GM18526 (cell line): Measurements from ENCODE around the gene ZNF709.

Experiments used
- POLR2A ChIP-seq: IDR thresholded peaks from 3 replicates; pipeline ENCODE4 v1.6.1; 2011; ENCODE audit not compliant: insufficient read length; ENCODE audit errors: extremely low read depth

The ZNF709 gene

DNA sequence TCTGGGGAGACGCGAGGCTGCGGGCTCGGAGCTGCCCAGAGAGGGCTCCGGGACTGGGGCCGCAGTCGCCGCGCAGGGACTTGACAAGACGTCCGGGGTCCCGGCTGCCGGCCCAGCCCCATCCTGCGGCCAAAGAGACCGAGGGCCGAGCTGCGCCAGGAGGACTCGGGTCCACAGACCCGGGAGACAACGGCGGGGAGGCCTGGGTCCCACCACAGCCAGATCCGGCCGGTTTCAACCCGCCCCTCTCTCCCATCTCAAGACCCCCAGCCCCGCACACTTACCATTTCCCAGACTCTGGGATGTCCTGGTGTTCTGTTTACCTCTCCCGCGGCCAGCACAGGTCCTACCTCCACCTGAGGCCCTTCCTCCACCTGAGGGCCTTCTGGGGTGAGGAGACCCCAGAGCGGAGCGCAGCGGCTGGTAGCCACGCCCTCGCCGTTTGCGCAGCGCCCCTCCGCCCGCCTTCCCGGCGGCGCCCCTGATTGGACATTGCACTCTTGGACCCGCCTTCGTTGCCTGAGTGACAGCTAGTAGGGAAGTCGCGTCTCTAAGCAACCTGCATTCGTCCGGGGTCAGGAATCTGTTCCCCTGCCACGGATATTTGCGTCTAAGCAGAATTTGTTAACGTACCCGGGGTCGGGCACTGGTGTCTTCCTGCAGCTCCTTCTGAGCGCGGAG lies at the start of gene ZNF709:
ZNF709 (minus strand) TSS at position 446 of the 681 bp plus-strand sequence; CDS start at position 287, 159 bp downstream.
- peak; percentile 88 for TF ChIP-seq POLR2A

DNA sequence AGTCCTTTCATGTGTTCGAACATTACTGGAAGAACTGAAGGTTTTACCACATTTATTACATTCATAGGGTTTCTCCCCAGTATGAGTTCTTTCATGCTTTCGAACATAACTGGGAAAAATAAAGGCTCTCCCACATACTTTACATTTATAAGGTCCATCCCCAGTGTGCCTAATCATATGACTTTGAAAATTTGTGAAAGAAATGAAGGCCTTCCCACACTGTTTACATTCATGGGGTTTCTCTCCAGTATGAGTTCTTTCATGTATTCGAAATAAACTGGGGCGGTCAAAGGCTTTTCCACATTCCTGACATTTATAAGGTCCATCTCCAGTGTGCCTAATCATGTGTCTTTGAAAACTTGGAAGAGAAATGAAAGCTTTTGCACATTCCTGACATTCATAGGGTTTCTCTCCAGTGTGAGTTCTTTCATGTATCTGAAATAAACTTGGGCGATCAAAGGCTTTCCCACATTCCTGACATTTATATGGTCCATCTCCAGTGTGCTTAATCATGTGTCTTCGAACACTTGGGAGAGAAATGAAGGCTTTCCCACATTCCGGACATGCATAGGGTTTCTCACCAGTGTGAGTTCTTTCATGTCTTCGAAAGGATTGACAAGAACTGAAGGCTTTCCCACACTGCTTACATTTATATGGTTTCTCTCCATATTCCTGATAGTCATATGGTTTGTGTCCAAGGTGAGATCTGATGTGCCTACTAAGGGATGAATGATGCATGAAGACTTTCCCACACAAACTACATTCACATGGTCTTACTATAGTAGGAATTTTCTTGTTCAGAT lies 42.6 kb upstream of the ZNF709 start:
- no peak for TF ChIP-seq POLR2A

DNA sequence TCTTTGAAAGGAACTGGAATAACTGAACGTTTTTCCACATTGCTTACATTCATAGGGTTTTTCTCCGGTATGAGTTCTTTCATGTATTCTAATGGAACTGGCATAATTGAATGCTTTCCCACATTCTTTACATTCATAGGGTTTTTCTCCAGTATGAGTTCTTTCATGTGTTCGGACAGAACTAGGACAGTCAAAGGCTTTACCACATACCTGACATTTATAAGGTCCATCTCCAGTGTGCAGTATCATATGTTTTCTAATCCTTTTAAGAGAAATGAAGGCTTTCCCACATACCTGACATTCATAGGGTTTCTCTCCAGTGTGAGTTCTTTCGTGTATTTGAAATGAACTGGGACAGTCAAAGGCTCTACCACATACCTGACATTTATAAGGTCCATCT lies 41.9 kb upstream of the ZNF709 start:
- no peak for TF ChIP-seq POLR2A

- TF ChIP-seq POLR2A: no peak
Observed at GRCh38 chr19:12521996-12522395, 37.4 kb upstream of the ZNF709 start.

DNA sequence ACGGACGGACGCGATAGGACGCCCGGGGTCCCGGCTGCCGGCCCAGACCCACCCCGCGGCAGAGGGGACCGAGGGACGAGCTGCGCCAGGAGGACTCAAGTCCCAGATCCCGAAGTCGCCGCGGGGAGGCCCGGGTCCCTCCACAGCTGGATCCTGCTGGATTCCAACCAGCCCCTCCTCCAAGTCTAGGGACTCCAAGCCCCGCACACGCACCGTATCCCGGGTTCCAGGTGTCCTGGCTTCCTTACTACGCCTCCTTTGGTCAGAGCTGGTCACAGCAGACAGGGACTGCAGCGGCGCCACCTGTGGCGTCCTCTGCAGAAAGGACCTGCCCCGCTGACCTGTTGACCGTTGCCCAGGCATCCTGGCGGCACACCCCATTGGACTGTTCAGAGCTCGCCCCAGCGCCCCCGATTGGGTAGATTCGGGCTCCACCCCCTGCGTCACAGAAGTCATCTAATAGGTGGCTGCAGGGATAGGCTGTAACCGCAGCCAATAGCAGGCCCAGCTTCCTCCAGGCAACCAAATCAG lies 29.0 kb upstream of the ZNF709 start:
- TF ChIP-seq POLR2A: no peak

DNA sequence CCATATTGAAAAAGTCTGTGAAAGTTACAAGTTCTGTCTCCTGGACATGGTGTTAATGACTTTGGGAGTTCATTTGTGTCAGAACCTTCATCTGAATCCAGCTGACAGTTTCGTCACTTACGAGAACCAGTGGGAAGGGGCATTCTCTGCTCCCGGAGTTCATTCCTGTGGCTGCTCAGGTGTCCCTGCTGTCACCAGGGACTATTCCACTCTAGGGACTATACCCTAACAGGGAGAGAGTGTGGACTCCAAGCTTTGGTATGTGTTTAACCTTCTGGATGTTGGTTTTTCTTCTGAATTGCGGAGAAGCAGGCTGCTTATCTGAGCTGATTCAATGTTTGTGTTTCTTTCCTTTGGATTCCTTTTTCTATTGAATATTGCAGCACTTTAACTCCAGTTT lies 12.4 kb upstream of the ZNF709 start:
- no peak for TF ChIP-seq POLR2A

DNA sequence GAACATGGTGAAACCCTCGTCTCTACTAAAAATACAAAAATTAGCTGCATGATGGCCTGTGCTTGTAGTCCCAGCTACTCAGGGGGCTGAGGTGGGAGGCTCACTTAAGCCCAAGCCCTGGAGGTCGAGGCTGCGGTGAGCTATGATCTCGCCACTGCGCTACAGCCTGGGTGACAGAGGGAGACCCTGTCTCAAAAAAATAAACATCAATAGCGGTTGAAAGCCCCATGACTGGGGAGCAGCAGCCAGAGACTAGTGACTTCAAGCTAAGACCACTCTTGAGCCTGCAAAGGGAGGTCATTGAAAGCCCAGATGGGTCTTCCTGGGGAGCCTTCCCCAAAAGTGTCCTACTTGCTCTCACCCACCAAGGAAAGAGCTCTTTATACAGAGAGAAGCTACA lies 11.9 kb upstream of the ZNF709 start:
- TF ChIP-seq POLR2A: no peak

GRCh38 chr19:12495002-12495802 lies 10.6 kb upstream of the ZNF709 start:
- TF ChIP-seq POLR2A: peak; percentile 84

DNA sequence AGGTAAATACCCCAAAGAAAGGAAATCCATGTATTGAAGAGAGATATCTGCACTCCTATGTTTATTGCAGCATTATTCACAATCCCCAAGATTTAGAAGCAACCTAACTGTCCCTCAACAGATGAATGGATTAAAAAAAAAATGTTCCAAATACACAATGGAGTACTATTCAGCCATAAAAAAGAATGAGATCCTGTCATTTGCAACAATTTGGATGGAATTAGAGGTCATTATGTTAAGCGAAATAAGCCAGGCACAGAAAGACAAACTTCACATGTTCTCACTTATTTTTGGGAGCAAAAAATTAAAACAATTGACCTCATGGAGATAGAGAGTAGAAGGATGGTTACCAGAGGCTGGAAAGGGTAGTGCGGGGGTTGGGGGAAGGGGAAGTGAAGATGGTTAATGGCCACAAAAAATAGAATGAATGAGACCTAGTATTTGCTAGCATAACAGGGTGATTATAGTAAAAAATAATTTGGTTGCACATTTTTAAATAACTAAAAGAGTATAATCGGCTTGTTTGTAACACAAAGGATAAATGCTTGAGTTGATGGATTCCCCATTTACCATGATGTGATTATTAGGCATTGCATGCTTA lies 9.7 kb upstream of the ZNF709 start:
- no peak for TF ChIP-seq POLR2A

- no peak for TF ChIP-seq POLR2A
Observed at GRCh38 chr19:12485571-12485970, 955 bp upstream of the ZNF709 start.

GRCh38 chr19:12485052-12485416 lies 418 bp upstream of the ZNF709 start:
- no peak for TF ChIP-seq POLR2A

- TF ChIP-seq POLR2A: no peak
Observed at GRCh38 chr19:12484011-12484370, 625 bp downstream of the ZNF709 start.

DNA sequence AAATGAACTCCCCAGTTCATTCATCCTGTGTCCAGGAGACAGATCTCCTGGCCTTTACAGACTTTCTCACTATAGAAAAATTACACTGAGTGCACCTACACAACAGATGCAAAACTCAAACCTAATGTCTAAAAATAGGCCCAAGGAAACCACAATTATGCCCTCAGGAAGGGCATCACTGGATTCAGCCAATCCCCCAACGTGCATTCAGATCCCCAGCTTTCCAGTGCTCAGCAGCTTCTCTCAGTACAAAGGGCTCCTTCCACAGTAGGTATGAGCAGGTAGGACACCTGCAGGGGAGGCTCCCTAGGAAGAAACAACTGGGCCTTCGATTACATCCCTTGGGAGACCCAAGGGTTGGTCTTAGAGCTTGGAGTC lies 2.1 kb downstream of the ZNF709 start:
- TF ChIP-seq POLR2A: no peak

DNA sequence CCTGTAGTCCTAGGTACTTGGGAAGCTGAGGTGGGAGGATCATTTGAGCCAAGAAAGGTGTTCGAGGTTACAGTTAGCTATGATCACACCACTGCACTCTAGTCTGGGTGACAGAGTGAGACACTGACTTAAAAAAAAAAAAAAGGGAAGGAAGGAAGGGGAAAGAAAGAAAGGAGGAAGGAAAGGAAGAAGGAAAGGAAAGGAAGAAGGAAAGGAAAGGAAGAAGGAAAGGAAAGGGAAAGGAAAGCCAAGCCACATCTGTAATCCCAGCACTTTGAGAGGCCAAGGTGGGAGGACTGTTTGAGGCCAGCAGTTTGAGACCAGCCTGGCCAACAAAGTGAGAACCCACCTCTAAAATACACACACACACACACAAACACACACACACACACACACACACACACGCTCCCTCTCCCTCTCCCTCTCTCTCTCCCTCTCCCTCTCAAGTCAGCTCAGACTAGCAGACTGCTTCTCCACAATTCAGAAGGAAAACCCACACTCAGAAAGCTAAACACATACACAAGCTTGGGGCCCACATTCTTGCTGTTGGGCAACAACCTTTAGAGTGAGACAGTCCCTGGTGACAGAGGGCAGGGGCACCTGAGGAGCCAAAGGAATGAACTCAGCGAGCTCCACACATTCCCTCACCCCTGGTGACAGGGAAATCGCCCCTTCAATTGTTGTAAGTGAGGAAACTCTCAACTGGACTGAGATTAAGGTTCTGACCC lies 2.7 kb downstream of the ZNF709 start:
- TF ChIP-seq POLR2A: no peak

DNA sequence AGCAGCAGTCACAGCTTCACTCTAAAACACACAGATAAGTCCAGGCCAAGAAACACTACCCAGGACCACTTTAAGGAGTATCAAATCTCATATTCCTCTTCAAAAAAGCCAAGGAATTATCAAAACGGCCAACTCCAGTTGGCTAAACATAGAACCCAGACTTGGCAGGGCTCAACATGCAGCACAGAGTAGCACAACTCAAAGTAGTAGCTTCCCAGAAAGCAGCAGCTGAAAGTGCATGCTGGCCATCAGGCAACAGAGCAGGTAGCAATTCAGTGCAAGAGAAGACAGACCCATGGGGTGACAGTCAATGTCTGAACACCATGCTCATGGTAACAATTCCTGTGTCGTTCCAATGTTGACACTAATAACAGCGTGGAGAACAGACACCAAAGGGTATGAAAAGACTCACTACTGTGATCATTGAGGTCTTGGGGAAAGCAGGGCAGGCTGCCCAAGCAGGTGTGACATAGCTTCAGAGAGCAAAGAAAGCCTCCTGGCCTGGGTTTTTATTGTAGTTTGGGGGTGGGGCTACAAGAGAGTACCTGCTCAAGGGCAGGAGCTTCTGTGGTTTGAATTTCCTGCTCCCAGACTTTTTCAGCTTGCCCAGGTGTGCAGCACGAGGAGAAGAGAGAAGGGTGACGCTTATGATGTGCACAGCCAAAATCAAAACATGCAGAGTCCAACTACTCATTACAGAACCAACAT lies 6.2 kb downstream of the ZNF709 start:
- TF ChIP-seq POLR2A: no peak

GRCh38 chr19:12465211-12465610 lies 19.4 kb downstream of the ZNF709 start:
- no peak for TF ChIP-seq POLR2A
